Caco-2 (cell line): ENCODE measurements around the gene ATP7A. TPM values are rescaled to one million over a fixed set of nuclear protein-coding genes. Genes with fewer than 3 reads are reported as not detected.

Experiments
- BruUV-seq: library from RNA; stranded (reverse); fragments of 400-500 nt; replicated peaks from 2 replicates; lab custom pipeline; 2021; lab: Mats Ljungman, UMichigan
- CTCF ChIA-PET: fragments of 300-600 bp; sonication (Branson Sonifier 250); formaldehyde crosslinking; loops from one replicate; lab custom pipeline; 2022; ENCODE audit warnings: antibody characterized with exemption; lab: Charles Lee
- POLR2A ChIA-PET: fragments of 300-600 bp; sonication (Branson Sonifier 250); formaldehyde crosslinking; loops from one replicate; lab custom pipeline; 2022; ENCODE audit warnings: antibody characterized with exemption; lab: Charles Lee
- DNase-seq, 2 experiments: peaks; one replicate each; pipeline versions ENCODE4 v3.0.0 to v3.0.0-alpha.2; 2020 to 2022
- H3K27me3 ChIP-seq: replicated peaks from 2 replicates; pipeline ENCODE4 v1.6.0; 2011; ENCODE audit warnings: low read length; ENCODE audit not compliant: control insufficient read depth, insufficient read depth
- H3K36me3 ChIP-seq: 2 replicates; pipeline ENCODE4 v1.5.1; 2011; ENCODE audit warnings: low read length; ENCODE audit not compliant: control insufficient read depth, insufficient read depth
- H3K4me1 ChIP-seq: fragments of 250-450 bp; sonication (Bioruptor Pico); 2 replicates; pipeline ENCODE4 v1.5.1; 2020; ENCODE audit warnings: mild to moderate bottlenecking
- H3K4me3 ChIP-seq: 2 replicates; pipeline ENCODE4 v1.5.1; 2011; ENCODE audit warnings: low read depth, mild to moderate bottlenecking, control low read depth, low read length
- H3K9me3 ChIP-seq: fragments of 250-450 bp; sonication (Bioruptor Pico); 2 replicates; pipeline ENCODE4 v1.5.1; 2020; ENCODE audit warnings: mild to moderate bottlenecking, moderate library complexity
- H3K27ac Mint-ChIP-seq: one replicate; pipeline ENCODE4 v1.8.0; 2022; ENCODE audit warnings: mixed read lengths; ENCODE audit not compliant: unreplicated experiment
- H3K27me3 Mint-ChIP-seq: one replicate; pipeline ENCODE4 v1.8.0; 2022; ENCODE audit warnings: mixed read lengths; ENCODE audit not compliant: insufficient read depth, unreplicated experiment
- H3K36me3 Mint-ChIP-seq: one replicate; pipeline ENCODE4 v1.8.0; 2022; ENCODE audit warnings: mild to moderate bottlenecking, mixed read lengths; ENCODE audit not compliant: insufficient read depth, unreplicated experiment
- H3K4me1 Mint-ChIP-seq: one replicate; pipeline ENCODE4 v1.8.0; 2022; ENCODE audit warnings: low read depth, mixed read lengths; ENCODE audit not compliant: unreplicated experiment
- H3K4me3 Mint-ChIP-seq: one replicate; pipeline ENCODE4 v1.8.0; 2022; ENCODE audit warnings: mild to moderate bottlenecking, moderate library complexity, mixed read lengths; ENCODE audit not compliant: unreplicated experiment
- H3K9me3 Mint-ChIP-seq: one replicate; pipeline ENCODE4 v1.8.0; 2022; ENCODE audit warnings: mixed read lengths; ENCODE audit not compliant: unreplicated experiment
- CTCF ChIP-seq, 2 experiments: fragments of 200-600 bp in 1 of 2; IDR thresholded peaks; 1 replicate in 1 of 2; 2 replicates in 1 of 2; pipeline versions ENCODE4 v1.5.1 to v1.8.0; 2011 to 2022; ENCODE audit warnings: antibody characterized with exemption in 1 of 2, control low read depth in 1 of 2, inconsistent platforms in 1 of 2, low read depth in 1 of 2, low read length in 1 of 2, mild to moderate bottlenecking in 1 of 2, moderate library complexity in 1 of 2; ENCODE audit not compliant: insufficient read depth in 1 of 2, severe bottlenecking in 1 of 2, unreplicated experiment in 1 of 2
- intact Hi-C: fragments of 100-400 bp; cut with micrococcal nuclease; formaldehyde crosslinking; loops from one replicate; pipeline ENCODE4 v1.10.0; 2022; ENCODE audit not compliant: unreplicated experiment
- total RNA-seq: library from RNA; stranded (reverse); gene quantifications from 2 replicates; pipeline ENCODE4 v1.2.3, GENCODE V29; 2022

ATP7A gene
- total RNA-seq, 1 experiment from 2014 or later, result 3.1 TPM

- BruUV-seq, result no TSS peak
- H3K9me3 Mint-ChIP-seq, result no peaks in the 10 kb centered on the region
- peak overlapping the region; percentile 50 for H3K4me3 Mint-ChIP-seq
- H3K4me3 ChIP-seq, result no peak overlapping the region
- no peaks in the 10 kb centered on the region for H3K27me3 ChIP-seq
- no peak for DNase-seq
- H3K27me3 Mint-ChIP-seq, result no peaks in the 10 kb centered on the region
- ChIA-PET POLR2A (no interaction called here), CTCF (no interaction called here)
- peaks cover 20% of the 10 kb centered on the region for H3K36me3 Mint-ChIP-seq
- no peak for TF ChIP-seq CTCF (IDR thresholded peaks at IDR 0.05; ENCODE audit: insufficient read depth in 1 of 2, low read depth in 1 of 2, low read length in 1 of 2, severe bottlenecking in 1 of 2, unreplicated experiment in 1 of 2)
- no peaks in the 10 kb centered on the region for H3K9me3 ChIP-seq
- no peak overlapping the region for H3K27ac Mint-ChIP-seq
- H3K4me1 Mint-ChIP-seq, result no peaks in the 10 kb centered on the region
- no peaks in the 10 kb centered on the region for H3K4me1 ChIP-seq
- no peaks in the 10 kb centered on the region for H3K36me3 ChIP-seq
- intact Hi-C loops, result loop anchor here (10.0 kb wide), 1 partner anchor 208 kb away; no protein-coding TSS in a partner anchor
These were observed 17.6 kb upstream of the ATP7A start for GRCh38 chrX:77892887-77893286.

- no TSS peak for BruUV-seq
- no peaks in the 10 kb centered on the region for H3K4me1 ChIP-seq
- ChIA-PET CTCF (no interaction called here), POLR2A (no interaction called here)
- Mint-ChIP-seq H3K4me3 (peak overlapping the region; percentile 50), H3K4me1 (no peaks in the 10 kb centered on the region), H3K9me3 (no peaks in the 10 kb centered on the region), H3K27me3 (no peaks in the 10 kb centered on the region), H3K27ac (no peak overlapping the region), H3K36me3 (peaks cover 20% of the 10 kb centered on the region)
- peak overlapping the region; percentile 81 for H3K4me3 ChIP-seq
- no peaks in the 10 kb centered on the region for H3K36me3 ChIP-seq
- H3K9me3 ChIP-seq, result no peaks in the 10 kb centered on the region
- H3K27me3 ChIP-seq, result no peaks in the 10 kb centered on the region
- intact Hi-C loops, result loop anchor here (2.0 to 10.0 kb wide), 2 partner anchors 209 to 211 kb away; partner anchors contain the start of gene PGK1
- no peak for DNase-seq
- TF ChIP-seq CTCF (IDR thresholded peaks at IDR 0.05; ENCODE audit: insufficient read depth in 1 of 2, low read depth in 1 of 2, low read length in 1 of 2, severe bottlenecking in 1 of 2, unreplicated experiment in 1 of 2), result no peak
These were observed 16.8 kb upstream of the ATP7A start for GRCh38 chrX:77893713-77894112.

GRCh38 chrX:77894921-77895886, 15.3 kb upstream of the ATP7A start, which contains the start of gene MAGT1:
Gene MAGT1 (minus strand): TSS chrX:77895435. CDS start chrX:77895410, 25 bp downstream.
- ChIA-PET CTCF (interaction anchor here (0.5 kb wide), 1 partner anchor 143 kb away, joined by 3 read pairs; no protein-coding TSS in a partner anchor), POLR2A (interaction anchor here (0.5 to 1.0 kb wide), 5 partner anchors 10 to 272 kb away, joined by 3 to 6 read pairs (median 3); no protein-coding TSS in a partner anchor)
- peak within 1 kb of the TSS; percentile 81 for H3K4me3 ChIP-seq
- intact Hi-C loops, result loop anchor here (2.0 to 10.0 kb wide), 5 partner anchors 108 to 1748 kb away; partner anchors contain the start of genes ATRX and PGK1
- H3K36me3 Mint-ChIP-seq, result peaks cover 29% of the 10 kb centered on the region
- no peak for TF ChIP-seq CTCF (IDR thresholded peaks at IDR 0.05; ENCODE audit: insufficient read depth in 1 of 2, low read depth in 1 of 2, low read length in 1 of 2, severe bottlenecking in 1 of 2, unreplicated experiment in 1 of 2)
- no peaks in the 10 kb centered on the region for H3K36me3 ChIP-seq
- TSS peak; percentile 67 for BruUV-seq
- peak; percentile 92 to 96 for DNase-seq
- H3K27me3 Mint-ChIP-seq, result no peaks in the 10 kb centered on the region
- peak within 1 kb of the TSS; percentile 84 for H3K4me3 Mint-ChIP-seq
- no peaks in the 10 kb centered on the region for H3K27me3 ChIP-seq
- H3K9me3 ChIP-seq, result no peaks in the 10 kb centered on the region
- peak within 1 kb of the TSS; percentile 96 for H3K27ac Mint-ChIP-seq
- H3K4me1 ChIP-seq, result no peaks in the 10 kb centered on the region
- H3K4me1 Mint-ChIP-seq, result no peaks in the 10 kb centered on the region
- H3K9me3 Mint-ChIP-seq, result no peaks in the 10 kb centered on the region
